Measurements from ENCODE around the gene PYGB. TPM values are rescaled to one million over a fixed set of nuclear protein-coding genes. Genes with fewer than 3 reads are reported as not detected.
"Not testable (repeated sequence)": the region's sequence is repeated elsewhere in the genome, so short reads cannot be mapped to it uniquely, and the experiment has no call there.

PYGB gene
- total and polyA plus RNA-seq, 4 experiments from 2014 or later = 28.3 to 35.6 (median 34.2) TPM

DNA sequence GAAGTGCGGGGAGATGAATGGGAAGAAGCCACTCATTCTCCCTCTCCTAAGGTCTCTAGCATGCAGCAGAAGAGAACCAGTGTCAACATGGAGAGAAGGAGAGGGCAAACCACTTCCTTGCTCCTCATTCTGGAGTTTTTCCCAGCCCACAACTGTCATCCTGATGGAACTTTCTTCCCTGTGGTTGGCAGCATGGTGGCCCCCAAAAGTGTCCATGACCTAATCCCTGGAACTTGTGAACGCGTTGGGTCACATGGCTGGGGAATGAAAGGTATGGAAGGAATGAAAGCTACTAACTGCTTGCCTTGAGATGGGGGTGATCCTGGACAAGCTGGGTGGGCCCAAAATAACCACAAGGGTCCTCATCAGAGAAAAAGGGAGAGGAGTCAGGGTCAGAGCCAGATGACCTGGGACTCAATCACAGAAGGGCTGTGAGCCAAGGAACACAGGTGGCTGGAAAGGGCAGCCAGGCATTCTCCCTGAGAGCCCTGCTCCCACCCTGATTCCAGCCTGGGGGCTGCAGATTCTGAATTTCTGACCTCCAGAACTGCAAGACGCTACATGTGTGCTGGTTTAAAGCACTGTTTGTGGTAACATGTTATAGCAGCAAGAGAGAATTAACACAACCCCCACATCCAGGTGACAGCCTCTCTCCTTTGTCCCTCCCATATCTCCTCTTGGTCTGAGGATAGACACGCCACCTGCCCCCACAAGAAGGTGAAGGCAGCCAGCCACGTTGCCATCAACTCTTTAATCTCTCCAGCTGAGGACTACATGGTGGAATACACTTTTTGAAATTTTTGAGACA lies 63.2 kb downstream of the PYGB start:
- no peak for DNase-seq

DNA sequence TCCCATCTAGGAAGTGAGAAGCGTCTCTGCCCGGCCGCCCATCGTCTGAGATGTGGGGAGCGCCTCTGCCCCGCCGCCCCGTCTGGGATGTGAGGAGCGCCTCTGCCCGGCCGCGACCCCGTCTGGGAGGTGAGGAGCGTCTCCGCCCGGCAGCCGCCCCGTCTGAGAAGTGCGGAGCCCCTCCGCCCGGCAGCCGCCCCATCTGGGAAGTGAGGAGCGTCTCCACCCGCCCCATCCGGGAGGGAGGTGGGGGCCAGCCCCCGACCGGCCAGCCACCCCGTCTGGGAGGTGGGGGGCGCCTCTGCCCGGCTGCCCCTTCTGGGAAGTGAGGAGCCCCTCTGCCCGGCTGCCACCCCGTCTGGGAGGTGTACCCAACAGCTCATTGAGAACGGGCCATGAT lies 64.8 kb downstream of the PYGB start:
- H3K27me3 ChIP-seq (ENCODE audit: insufficient read depth, low read length); H3K36me3 ChIP-seq (ENCODE audit: insufficient read depth, low read length); CTCF ChIA-PET (ENCODE audit: partially characterized antibody); H3K4me3 ChIP-seq (ENCODE audit: low read length in 2 of 2); H3K4me3 Mint-ChIP-seq; H3K9me3 Mint-ChIP-seq; H3K27me3 Mint-ChIP-seq; POLR2A ChIA-PET (ENCODE audit: partially characterized antibody); H3K27ac Mint-ChIP-seq; H3K27ac ChIP-seq (ENCODE audit: low read depth, low read length); H3K9me3 ChIP-seq (ENCODE audit: control insufficient read depth in 1 of 2, low read length in 2 of 2); DNase-seq: not testable (repeated sequence)
- Mint-ChIP-seq H3K4me1 (peaks cover 18 to 43% (median 20%) of the 10 kb centered on the region in 4 donors), H3K36me3 (peaks cover 4 to 13% of the 10 kb centered on the region in 2 donors)
- intact Hi-C loops (cut with micrococcal nuclease) = loop anchor here (5.0 kb wide), 1 partner anchor 130 kb away; no protein-coding TSS in a partner anchor
- H3K4me1 ChIP-seq (ENCODE audit: insufficient read depth, low read length) = peaks cover 20% of the 10 kb centered on the region

More for the DNA sequence above, 63.2 kb downstream of the PYGB start:
- Mint-ChIP-seq H3K27me3 (no peaks in the 10 kb centered on the region), H3K36me3 (peaks cover 9 to 13% of the 10 kb centered on the region in 2 donors), H3K9me3 (no peaks in the 10 kb centered on the region), H3K27ac (peak overlapping the region; percentile 53 to 98 (median 93)), H3K4me3 (peak overlapping the region; percentile 66 to 96 (median 83)), H3K4me1 (peaks cover 15 to 43% (median 19%) of the 10 kb centered on the region in 4 donors)
- peaks cover 20% of the 10 kb centered on the region for H3K4me1 ChIP-seq (ENCODE audit: insufficient read depth, low read length)
- H3K27me3 ChIP-seq (ENCODE audit: insufficient read depth, low read length) = no peaks in the 10 kb centered on the region
- no peaks in the 10 kb centered on the region for H3K36me3 ChIP-seq (ENCODE audit: insufficient read depth, low read length)
- intact Hi-C loops (cut with micrococcal nuclease) = loop anchor here (1.0 to 5.0 kb wide), 3 partner anchors 80 to 131 kb away; partner anchors contain the start of gene ABHD12
- H3K4me3 ChIP-seq (ENCODE audit: low read length in 2 of 2) = peak overlapping the region; percentile 13 to 46
- no peaks in the 10 kb centered on the region for H3K9me3 ChIP-seq (ENCODE audit: control insufficient read depth in 1 of 2, low read length in 2 of 2)
- peak overlapping the region; percentile 55 for H3K27ac ChIP-seq (ENCODE audit: low read depth, low read length)
- ChIA-PET POLR2A (ENCODE audit: partially characterized antibody) (no interaction called here), CTCF (ENCODE audit: partially characterized antibody) (interaction anchor here (0.9 to 3.6 kb wide), 5 partner anchors 10 to 87 kb away, joined by 3 to 17 read pairs (median 3); no protein-coding TSS in a partner anchor)

DNA sequence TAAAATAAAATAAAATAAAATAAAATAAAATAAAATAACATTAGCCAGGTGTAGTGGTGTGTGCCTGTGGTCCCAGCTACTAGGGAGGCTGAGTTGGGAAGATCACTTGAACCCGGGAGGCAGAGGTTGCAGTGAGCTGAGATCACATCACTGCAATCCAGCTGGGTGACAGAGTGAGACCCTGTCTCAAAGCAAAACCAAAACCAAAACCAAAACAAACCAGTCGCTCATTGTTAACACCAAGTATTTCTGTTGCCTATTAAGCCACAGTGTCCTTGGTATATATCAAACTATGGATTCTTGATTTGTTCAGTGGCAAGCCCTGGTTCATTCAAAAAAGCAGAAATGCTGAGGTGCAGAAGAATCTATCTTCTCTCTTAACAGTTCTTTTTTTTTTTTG lies 65.7 kb downstream of the PYGB start:
- Histone ChIP-seq H3K4me1 (ENCODE audit: insufficient read depth, low read length) (peaks cover 20% of the 10 kb centered on the region), H3K36me3 (ENCODE audit: insufficient read depth, low read length) (no peaks in the 10 kb centered on the region), H3K4me3 (ENCODE audit: low read length in 2 of 2) (no peak overlapping the region), H3K27me3 (ENCODE audit: insufficient read depth, low read length) (no peaks in the 10 kb centered on the region), H3K9me3 (ENCODE audit: control insufficient read depth in 1 of 2, low read length in 2 of 2) (no peaks in the 10 kb centered on the region), H3K27ac (ENCODE audit: low read depth, low read length) (no peak overlapping the region)
- Mint-ChIP-seq H3K36me3 (peaks cover 4 to 13% of the 10 kb centered on the region in 2 donors), H3K4me3 (no peak overlapping the region), H3K4me1 (peaks cover 18 to 43% (median 20%) of the 10 kb centered on the region in 4 donors), H3K27me3 (no peaks in the 10 kb centered on the region), H3K27ac (peak overlapping the region in 1 of 7 donors; percentile 30), H3K9me3 (no peaks in the 10 kb centered on the region)
- ChIA-PET POLR2A (ENCODE audit: partially characterized antibody) (no interaction called here), CTCF (ENCODE audit: partially characterized antibody) (no interaction called here)
- intact Hi-C loops (cut with micrococcal nuclease) = loop anchor here (5.0 kb wide), 1 partner anchor 129 kb away; no protein-coding TSS in a partner anchor
- no peak for DNase-seq

DNA sequence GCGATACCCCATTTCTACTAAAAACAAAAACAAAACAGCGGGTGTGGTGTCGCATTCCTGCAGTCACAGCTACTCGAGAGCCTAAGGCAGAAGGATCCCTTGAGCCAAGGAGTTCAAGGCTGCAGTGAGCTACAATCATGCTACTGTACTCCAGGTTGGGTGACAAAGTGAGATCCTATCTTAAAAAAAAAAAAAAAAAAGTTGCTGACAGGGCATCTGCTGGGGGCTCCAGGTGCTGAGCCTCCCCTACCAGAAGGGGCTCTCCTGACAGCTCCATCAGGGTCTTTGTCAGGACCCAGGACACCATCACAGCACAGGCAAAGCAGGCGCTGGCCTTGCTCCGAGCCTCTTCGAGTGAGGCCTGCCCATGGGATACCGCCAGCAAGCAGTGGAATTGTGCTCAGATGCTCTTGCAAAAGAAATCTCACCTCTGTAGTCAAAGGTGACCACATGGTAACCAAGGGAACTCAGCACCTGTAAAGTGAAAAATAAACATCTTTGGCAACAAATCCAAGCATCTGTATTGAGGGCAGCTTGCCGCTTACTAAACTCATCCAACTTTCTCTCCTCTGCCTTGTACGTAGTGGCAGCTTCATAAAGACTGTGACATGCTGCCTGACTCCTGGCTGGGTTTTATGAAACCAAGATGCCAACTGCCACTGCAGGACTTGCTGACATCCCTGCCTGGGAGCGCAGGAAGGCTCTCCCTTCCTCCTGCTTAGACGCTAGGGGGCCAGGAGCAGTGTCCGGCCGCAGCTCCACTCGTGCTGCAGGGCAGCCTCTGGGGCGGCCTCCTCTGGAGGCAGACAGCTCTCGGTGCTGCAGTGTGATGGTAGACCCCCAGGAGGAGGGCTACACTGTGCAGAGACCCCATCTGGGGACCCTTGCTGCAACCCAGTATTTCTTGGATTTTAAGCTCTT lies 66.9 kb downstream of the PYGB start:
- Mint-ChIP-seq H3K27me3 (no peaks in the 10 kb centered on the region), H3K4me3 (no peak overlapping the region), H3K36me3 (peaks cover 4 to 13% of the 10 kb centered on the region in 2 donors), H3K9me3 (no peaks in the 10 kb centered on the region), H3K4me1 (peaks cover 18 to 42% (median 20%) of the 10 kb centered on the region in 4 donors), H3K27ac (peak overlapping the region in 1 of 7 donors; percentile 71)
- intact Hi-C loops (cut with micrococcal nuclease) = loop anchor here (5.0 kb wide), 1 partner anchor 128 kb away; no protein-coding TSS in a partner anchor
- no peak overlapping the region for H3K27ac ChIP-seq (ENCODE audit: low read depth, low read length)
- ChIA-PET POLR2A (ENCODE audit: partially characterized antibody) (no interaction called here), CTCF (ENCODE audit: partially characterized antibody) (interaction anchor here (0.9 to 1.1 kb wide), 2 partner anchors 43 to 84 kb away, joined by 3 to 4 read pairs; no protein-coding TSS in a partner anchor)
- no peaks in the 10 kb centered on the region for H3K36me3 ChIP-seq (ENCODE audit: insufficient read depth, low read length)
- no peak overlapping the region for H3K4me3 ChIP-seq (ENCODE audit: low read length in 2 of 2)
- H3K27me3 ChIP-seq (ENCODE audit: insufficient read depth, low read length) = no peaks in the 10 kb centered on the region
- H3K4me1 ChIP-seq (ENCODE audit: insufficient read depth, low read length) = peaks cover 19% of the 10 kb centered on the region
- H3K9me3 ChIP-seq (ENCODE audit: control insufficient read depth in 1 of 2, low read length in 2 of 2) = no peaks in the 10 kb centered on the region
- no peak for DNase-seq

DNA sequence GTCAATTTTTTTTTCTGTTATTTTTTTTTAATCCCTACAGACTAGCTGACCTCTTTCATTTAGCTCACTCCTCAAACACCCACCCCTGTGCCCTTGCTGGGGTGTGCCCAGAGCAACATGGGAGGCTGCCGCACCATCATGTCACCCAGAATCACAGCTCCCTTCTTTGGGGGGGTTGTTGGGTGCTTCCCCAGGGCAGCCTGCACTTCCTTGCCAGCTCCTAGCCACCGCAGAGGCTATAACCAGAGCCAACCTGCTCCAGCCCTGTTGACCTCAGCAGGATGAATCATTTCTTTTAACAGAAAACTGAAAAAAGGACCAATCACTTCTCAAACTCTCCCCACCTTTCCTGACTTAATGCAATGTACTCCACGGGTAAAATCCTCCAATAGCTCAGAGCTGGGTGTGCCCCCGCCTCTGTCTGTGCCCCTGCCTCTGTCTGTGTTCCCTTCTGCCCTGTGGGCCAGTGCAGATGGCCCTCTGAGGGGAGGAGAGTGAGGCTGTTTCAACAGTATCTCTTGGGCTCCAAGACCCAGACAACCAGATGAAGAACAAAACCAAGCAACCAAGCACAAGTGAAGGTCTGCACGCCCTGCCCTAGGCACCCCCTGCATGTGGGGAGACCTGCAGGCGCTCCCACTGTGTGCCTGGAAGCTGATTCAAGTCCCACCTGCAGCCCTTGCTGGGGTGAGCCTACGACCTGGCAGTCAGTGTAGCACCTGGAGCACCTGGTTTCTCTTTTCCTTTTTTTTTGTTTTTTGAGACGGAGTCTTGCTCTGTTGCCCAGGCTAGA lies 67.7 kb downstream of the PYGB start:
- ChIA-PET CTCF (ENCODE audit: partially characterized antibody) (interaction anchor here (0.9 to 1.1 kb wide), 2 partner anchors 42 to 83 kb away, joined by 3 to 4 read pairs; no protein-coding TSS in a partner anchor), POLR2A (ENCODE audit: partially characterized antibody) (interaction anchor here (0.6 kb wide), 1 partner anchor 16 kb away, joined by 3 read pairs; no protein-coding TSS in a partner anchor)
- no peaks in the 10 kb centered on the region for H3K27me3 ChIP-seq (ENCODE audit: insufficient read depth, low read length)
- no peak overlapping the region for H3K27ac ChIP-seq (ENCODE audit: low read depth, low read length)
- Mint-ChIP-seq H3K27me3 (no peaks in the 10 kb centered on the region), H3K36me3 (peaks cover 4 to 12% of the 10 kb centered on the region in 2 donors), H3K4me3 (peak overlapping the region in 2 of 8 donors; percentile 35 to 42), H3K4me1 (peaks cover 15 to 33% (median 15%) of the 10 kb centered on the region in 4 donors), H3K27ac (peak overlapping the region in 3 of 7 donors; percentile 1 to 71 (median 42)), H3K9me3 (no peaks in the 10 kb centered on the region)
- H3K9me3 ChIP-seq (ENCODE audit: control insufficient read depth in 1 of 2, low read length in 2 of 2) = no peaks in the 10 kb centered on the region
- peaks cover 10% of the 10 kb centered on the region for H3K4me1 ChIP-seq (ENCODE audit: insufficient read depth, low read length)
- no peaks in the 10 kb centered on the region for H3K36me3 ChIP-seq (ENCODE audit: insufficient read depth, low read length)
- DNase-seq = no peak
- intact Hi-C loops (cut with micrococcal nuclease) = no loop called here
- no peak overlapping the region for H3K4me3 ChIP-seq (ENCODE audit: low read length in 2 of 2)

DNA sequence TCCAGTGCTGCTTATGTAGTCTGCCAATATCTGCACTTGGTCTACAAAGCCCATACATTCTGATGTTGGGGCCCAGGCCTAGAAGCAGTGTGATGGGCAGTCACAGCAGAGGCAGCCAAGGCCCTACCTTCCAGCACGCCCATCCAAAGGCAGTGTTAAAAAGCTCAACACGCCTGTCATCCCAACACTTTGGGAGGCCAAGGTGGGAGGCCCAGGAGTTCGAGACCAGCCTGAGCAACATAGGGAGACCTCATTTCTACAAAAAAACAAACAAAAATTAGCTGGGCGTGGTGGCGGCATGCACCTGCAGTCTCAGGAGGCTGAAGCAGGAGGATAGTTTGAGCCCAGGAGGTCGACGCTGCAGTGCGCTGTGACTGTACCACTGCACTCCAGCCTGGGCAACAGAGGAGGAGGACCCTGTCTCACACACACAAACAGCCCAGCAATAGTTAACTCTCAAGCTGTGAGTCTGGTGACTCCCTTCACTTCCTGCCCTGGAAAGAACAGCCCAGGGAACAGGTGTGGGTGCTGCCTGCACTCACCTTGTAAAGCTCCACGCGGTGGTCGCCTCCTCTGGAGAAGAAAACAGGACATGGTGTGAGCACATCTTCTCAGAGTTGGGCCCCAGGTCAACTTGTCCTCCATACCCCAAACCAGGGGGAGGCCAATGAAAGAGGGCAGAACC lies 68.8 kb downstream of the PYGB start:
- Histone ChIP-seq H3K27me3 (ENCODE audit: insufficient read depth, low read length) (no peaks in the 10 kb centered on the region), H3K27ac (ENCODE audit: low read depth, low read length) (no peak overlapping the region), H3K9me3 (ENCODE audit: control insufficient read depth in 1 of 2, low read length in 2 of 2) (no peaks in the 10 kb centered on the region), H3K4me1 (ENCODE audit: insufficient read depth, low read length) (no peaks in the 10 kb centered on the region), H3K4me3 (ENCODE audit: low read length in 2 of 2) (no peak overlapping the region), H3K36me3 (ENCODE audit: insufficient read depth, low read length) (peaks cover 4% of the 10 kb centered on the region)
- Mint-ChIP-seq H3K9me3 (no peaks in the 10 kb centered on the region), H3K27ac (peak overlapping the region in 1 of 7 donors; percentile 15), H3K27me3 (no peaks in the 10 kb centered on the region), H3K4me3 (no peak overlapping the region), H3K36me3 (peaks cover 6 to 16% of the 10 kb centered on the region in 2 donors), H3K4me1 (peaks cover 5 to 24% (median 8%) of the 10 kb centered on the region in 4 donors)
- POLR2A ChIA-PET (ENCODE audit: partially characterized antibody) = interaction anchor here (0.6 kb wide), 1 partner anchor 17 kb away, joined by 3 read pairs; no protein-coding TSS in a partner anchor
- no peak for DNase-seq
- CTCF ChIA-PET (ENCODE audit: partially characterized antibody) = no interaction called here
- intact Hi-C loops (cut with micrococcal nuclease) = no loop called here

All from CD4-positive, alpha-beta memory T cell (primary cell).